Measurements from ENCODE around the gene SLC16A3. TPM values are rescaled to one million over a fixed set of nuclear protein-coding genes. Genes with fewer than 3 reads are reported as not detected.

SLC16A3 gene
- total and polyA plus RNA-seq, 2 of the 8 experiments (the other 6 are each of a cell fraction or from before 2014, with no cell fraction given), result 3.8 to 8.7 TPM

DNA sequence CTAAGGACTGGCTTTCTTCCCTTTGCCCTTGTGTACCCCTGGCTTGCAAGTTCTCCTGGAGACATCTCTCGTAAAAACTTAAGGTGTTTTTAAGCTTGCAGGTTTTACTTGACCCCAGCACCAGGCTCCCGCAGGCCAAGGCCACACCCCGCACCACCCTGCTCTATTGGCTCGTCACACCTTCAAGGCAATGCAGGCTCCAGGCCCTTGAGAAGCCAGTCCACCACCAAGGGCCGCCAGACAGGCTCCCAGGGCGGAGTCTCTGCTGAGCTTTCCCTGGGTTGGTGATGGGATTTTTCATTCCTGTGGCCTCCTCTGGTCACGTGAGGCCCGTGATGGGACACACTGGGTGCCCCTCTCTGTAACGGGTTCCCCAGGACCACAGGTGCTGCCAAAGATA lies 34.8 kb downstream of the SLC16A3 start:
- H3K4me3 ChIP-seq (ENCODE audit: extremely low read depth in 1 of 4, insufficient read depth in 2 of 4, low read depth in 3 of 4, low read length in 4 of 4), result no peak overlapping the region
- H4K20me1 ChIP-seq (replicated peaks in 1 of 2; ENCODE audit: control insufficient read depth in 1 of 2, insufficient read depth in 2 of 2, low read length in 2 of 2), result peaks cover 42 to 61% of the 10 kb centered on the region in 2 experiments
- POLR2A ChIA-PET (ENCODE audit: partially characterized antibody), result interaction anchor here (1.1 to 1.8 kb wide), 5 partner anchors 9 to 29 kb away, joined by 3 to 9 read pairs (median 4); partner anchors contain the start of gene CSNK1D
- TF ChIP-seq TBP (IDR thresholded peaks at IDR 0.05; ENCODE audit: low read depth, low read length), result no peak
- no peak for TF ChIP-seq SP4 (IDR thresholded peaks at IDR 0.05; ENCODE audit: low read length)
- no peak for TF ChIP-seq HDAC6 (IDR thresholded peaks at IDR 0.05; ENCODE audit: low read depth, low read length)
- TF ChIP-seq CTBP2 (IDR thresholded peaks at IDR 0.05; ENCODE audit: borderline replicate concordance, insufficient read depth, insufficient read length, low read length), result no peak
- no peak for TF ChIP-seq EGR1 (IDR thresholded peaks at IDR 0.05; ENCODE audit: borderline replicate concordance, low read depth, low read length)
- TF ChIP-seq SP1 (IDR thresholded peaks at IDR 0.05; ENCODE audit: low read depth, low read length), result no peak
- no peak for TF ChIP-seq SP2 (IDR thresholded peaks at IDR 0.05; ENCODE audit: low read length)
- no peak for TF ChIP-seq RAD21 (IDR thresholded peaks at IDR 0.05 in 1 of 2, conservative IDR thresholded peaks at IDR 0.05 in 1 of 2; ENCODE audit: low read depth in 2 of 2, low read length in 2 of 2)
- TF ChIP-seq POLR2AphosphoS5 (IDR thresholded peaks at IDR 0.05; ENCODE audit: low read depth, low read length), result no peak
- no peak for TF ChIP-seq KDM4A (IDR thresholded peaks at IDR 0.05; ENCODE audit: low read depth, low read length, severe bottlenecking)
- no peak for TF ChIP-seq NANOG (IDR thresholded peaks at IDR 0.05; ENCODE audit: insufficient read depth, low read depth, low read length, poor library complexity, severe bottlenecking)
- no peak for TF ChIP-seq RBBP5 (IDR thresholded peaks at IDR 0.05; ENCODE audit: borderline replicate concordance, low read depth, low read length)
- H2AFZ ChIP-seq (ENCODE audit: low read length), result no peak overlapping the region
- 89% methylated on average over 9 of the region's 9 CpGs; no CpG with 5 or more reads in 1 of the 2 experiments for WGBS, 2 experiments (ENCODE audit: extremely low coverage in 1 of 2, insufficient coverage in 1 of 2, insufficient read length in 1 of 2, insufficient replicate concordance in 2 of 2, low coverage in 1 of 2, low lambda C conversion rate in 2 of 2, missing lambda C conversion rate in 1 of 2)
- peaks cover 46% of the 10 kb centered on the region for H3K79me1 ChIP-seq (ENCODE audit: low read depth, low read length)
- H3K9ac ChIP-seq (replicated peaks in 1 of 4; ENCODE audit: extremely low read depth in 1 of 4, low read depth in 3 of 4, low read length in 3 of 4), result no peak overlapping the region
- H4K5ac ChIP-seq (ENCODE audit: insufficient read length, low read depth, low read length), result no peak overlapping the region
- H3K4me2 ChIP-seq (ENCODE audit: insufficient read depth in 1 of 2, low read depth in 2 of 2, low read length in 2 of 2), result no peak overlapping the region
- H3K9me3 ChIP-seq (ENCODE audit: insufficient read depth in 2 of 2, low read depth in 1 of 2, low read length in 1 of 2), result peaks cover 0 to 4% of the 10 kb centered on the region in 2 experiments; a peak in 1 of 4 replicates
- H2BK20ac ChIP-seq (ENCODE audit: low read length), result no peak overlapping the region
- no peak overlapping the region for H3K18ac ChIP-seq (ENCODE audit: extremely low read depth, low read length)
- CTCF ChIA-PET (ENCODE audit: partially characterized antibody), result interaction anchor here (1.2 kb wide), 1 partner anchor 18 kb away, joined by 3 read pairs; no protein-coding TSS in a partner anchor
- no peak overlapping the region for H2BK120ac ChIP-seq (replicated peaks; ENCODE audit: low read depth, low read length)
- no peak overlapping the region for H3K27ac ChIP-seq (ENCODE audit: low read depth, low read length)
- H3K23me2 ChIP-seq (ENCODE audit: low read depth, low read length), result no peaks in the 10 kb centered on the region
- peaks cover 35 to 81% (median 63%) of the 10 kb centered on the region in 4 experiments for H3K36me3 ChIP-seq (ENCODE audit: control insufficient read depth in 2 of 4, insufficient read depth in 4 of 4, low read length in 3 of 4)
- no peak overlapping the region for H2BK12ac ChIP-seq (ENCODE audit: low read depth, low read length)
- H3K4me1 ChIP-seq (replicated peaks in 1 of 4; ENCODE audit: control insufficient read depth in 3 of 4, insufficient read depth in 4 of 4, low read length in 3 of 4), result peaks cover 0 to 5% (median 2%) of the 10 kb centered on the region in 4 experiments; a peak in 1 of 7 replicates
- H2BK15ac ChIP-seq (ENCODE audit: low read length), result no peak overlapping the region
- no peak for FAIRE-seq
- no peak overlapping the region for H3K56ac ChIP-seq (replicated peaks; ENCODE audit: insufficient read length, low read depth, low read length)
- peaks cover 21 to 92% of the 10 kb centered on the region in 2 experiments for H3K79me2 ChIP-seq (ENCODE audit: control insufficient read depth in 1 of 2, insufficient read depth in 2 of 2, low read length in 2 of 2)
- H4K8ac ChIP-seq (ENCODE audit: extremely low read depth, insufficient read depth, low read length), result no peak overlapping the region; the same call in 1 of the 2 replicates
- no peak overlapping the region for H3K23ac ChIP-seq (ENCODE audit: insufficient read length)
- no peak overlapping the region for H2BK5ac ChIP-seq (ENCODE audit: low read depth, low read length)
- DNase-seq (ENCODE audit: low read depth in 1 of 2, low spot score in 2 of 2), result no peak
- no peak overlapping the region for H4K91ac ChIP-seq (replicated peaks; ENCODE audit: insufficient read length, low read length)
- no peak overlapping the region for H3K14ac ChIP-seq (ENCODE audit: insufficient read length)
- no peaks in the 10 kb centered on the region for H3K27me3 ChIP-seq (replicated peaks in 1 of 4; ENCODE audit: control insufficient read depth in 3 of 4, extremely low read depth in 1 of 4, insufficient read depth in 3 of 4, low read length in 3 of 4)
- H3K4ac ChIP-seq (replicated peaks; ENCODE audit: insufficient read length, low read depth, low read length), result no peak overlapping the region
- no peak overlapping the region for H2AK5ac ChIP-seq (ENCODE audit: low read depth, low read length)

All from H1 (cell line).